MM.1S (cell line): ENCODE data around the gene PPP2R2D.

Experiments used
- DNase-seq: peaks from one replicate; pipeline ENCODE4 v3.0.0-alpha.2; 2015
- H2AFZ ChIP-seq: fragments of 300-600 bp; sonication (generic); 2 replicates; pipeline ENCODE4 v1.6.0; 2016; ENCODE audit warnings: antibody characterized with exemption, low read length
- H3F3A ChIP-seq: fragments of 300-600 bp; sonication (generic); 2 replicates; pipeline ENCODE4 v1.6.1; 2016; ENCODE audit warnings: mild to moderate bottlenecking, antibody characterized with exemption, low read length, moderate library complexity, mixed read lengths; ENCODE audit not compliant: insufficient read depth
- H3K27ac ChIP-seq: fragments of 300-600 bp; sonication (generic); 2 replicates; pipeline ENCODE4 v1.5.1; 2016; ENCODE audit warnings: mild to moderate bottlenecking, low read length
- H3K27me3 ChIP-seq: fragments of 300-600 bp; sonication (generic); replicated peaks from 2 replicates; pipeline ENCODE4 v1.6.0; 2016; ENCODE audit warnings: low read length; ENCODE audit not compliant: insufficient read depth
- H3K36me3 ChIP-seq: fragments of 300-600 bp; sonication (generic); replicated peaks from 2 replicates; pipeline ENCODE4 v1.6.1; 2016; ENCODE audit warnings: mild to moderate bottlenecking, low read length, mixed read lengths; ENCODE audit not compliant: insufficient read depth
- H3K4me1 ChIP-seq: fragments of 300-600 bp; sonication (generic); 2 replicates; pipeline ENCODE4 v1.6.1; 2016; ENCODE audit warnings: low read length, mixed read lengths
- H3K4me2 ChIP-seq: fragments of 300-600 bp; sonication (generic); 2 replicates; pipeline ENCODE4 v1.6.0; 2016; ENCODE audit warnings: low read depth, low read length
- H3K4me3 ChIP-seq: fragments of 300-600 bp; sonication (generic); 2 replicates; pipeline ENCODE4 v1.5.1; 2016; ENCODE audit warnings: low read length, mixed read lengths
- H3K79me2 ChIP-seq: fragments of 300-600 bp; sonication (generic); 2 replicates; pipeline ENCODE4 v1.6.1; 2016; ENCODE audit warnings: mixed run types, low read length, mixed read lengths
- H3K9ac ChIP-seq: fragments of 300-600 bp; sonication (generic); 2 replicates; pipeline ENCODE4 v1.6.1; 2016; ENCODE audit warnings: low read length, mixed read lengths
- H3K9me2 ChIP-seq: fragments of 300-600 bp; sonication (generic); replicated peaks from 2 replicates; pipeline ENCODE4 v1.6.1; 2016; ENCODE audit warnings: mild to moderate bottlenecking, low read length, mixed read lengths; ENCODE audit not compliant: insufficient read depth
- H3K9me3 ChIP-seq: fragments of 300-600 bp; sonication (generic); replicated peaks from 2 replicates; pipeline ENCODE4 v1.6.1; 2016; ENCODE audit warnings: mild to moderate bottlenecking, low read length, mixed read lengths; ENCODE audit not compliant: insufficient read depth
- H4K20me1 ChIP-seq: fragments of 300-600 bp; sonication (generic); 2 replicates; pipeline ENCODE4 v1.6.1; 2016; ENCODE audit warnings: mild to moderate bottlenecking, low read length, moderate library complexity, mixed read lengths; ENCODE audit not compliant: insufficient read depth
- EZH2 ChIP-seq: fragments of 300-600 bp; sonication (generic); optimal IDR thresholded peaks from 2 replicates; pipeline ENCODE3; 2017; ENCODE audit warnings: low read depth, mild to moderate bottlenecking, antibody characterized with exemption, low read length, mixed read lengths
- EZH2phosphoT487 ChIP-seq: fragments of 300-600 bp; sonication (generic); IDR thresholded peaks from 2 replicates; pipeline ENCODE4 v1.6.1; 2018; ENCODE audit warnings: antibody characterized with exemption, low read length
- TF ChIP-seq, protein P1 (sequence below): fragments of 300-600 bp; sonication (generic); IDR thresholded peaks from 2 replicates; pipeline ENCODE4 v1.5.1; 2016; ENCODE audit warnings: antibody characterized with exemption, low read length, mixed read lengths

Gene PPP2R2D

DNA sequence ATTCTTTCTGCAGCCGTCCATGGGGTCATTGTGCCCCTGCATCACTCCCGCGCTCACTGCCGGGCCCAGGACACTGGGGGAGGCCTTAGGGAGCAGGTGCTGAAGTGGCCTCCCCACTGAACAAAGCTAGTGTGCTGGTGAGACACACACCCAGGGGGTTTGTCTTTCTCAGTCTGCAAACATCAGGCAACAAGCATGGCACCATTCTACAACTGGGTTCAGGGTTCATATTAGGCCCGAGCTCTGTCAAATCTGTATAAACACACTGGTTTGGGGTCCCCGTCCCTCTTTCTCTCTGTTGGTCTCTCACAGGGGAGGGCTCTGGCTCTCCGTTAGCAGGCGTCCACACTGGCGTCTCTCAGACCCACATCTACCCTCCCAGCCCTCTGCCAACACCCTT, 11.1 kb upstream of the PPP2R2D start:
- Histone ChIP-seq H3K27ac (no peak overlapping the region), H3K79me2 (no peaks in the 10 kb centered on the region), H3K9ac (no peak overlapping the region), H3K9me2 (no peaks in the 10 kb centered on the region), H3F3A (no peaks in the 10 kb centered on the region), H3K4me2 (no peak overlapping the region), H2AFZ (no peak overlapping the region), H3K36me3 (no peaks in the 10 kb centered on the region), H3K9me3 (no peaks in the 10 kb centered on the region), H3K27me3 (peaks cover 29% of the 10 kb centered on the region), H3K4me3 (no peak overlapping the region), H4K20me1 (no peaks in the 10 kb centered on the region), H3K4me1 (no peaks in the 10 kb centered on the region)
- TF ChIP-seq, protein P1, sequence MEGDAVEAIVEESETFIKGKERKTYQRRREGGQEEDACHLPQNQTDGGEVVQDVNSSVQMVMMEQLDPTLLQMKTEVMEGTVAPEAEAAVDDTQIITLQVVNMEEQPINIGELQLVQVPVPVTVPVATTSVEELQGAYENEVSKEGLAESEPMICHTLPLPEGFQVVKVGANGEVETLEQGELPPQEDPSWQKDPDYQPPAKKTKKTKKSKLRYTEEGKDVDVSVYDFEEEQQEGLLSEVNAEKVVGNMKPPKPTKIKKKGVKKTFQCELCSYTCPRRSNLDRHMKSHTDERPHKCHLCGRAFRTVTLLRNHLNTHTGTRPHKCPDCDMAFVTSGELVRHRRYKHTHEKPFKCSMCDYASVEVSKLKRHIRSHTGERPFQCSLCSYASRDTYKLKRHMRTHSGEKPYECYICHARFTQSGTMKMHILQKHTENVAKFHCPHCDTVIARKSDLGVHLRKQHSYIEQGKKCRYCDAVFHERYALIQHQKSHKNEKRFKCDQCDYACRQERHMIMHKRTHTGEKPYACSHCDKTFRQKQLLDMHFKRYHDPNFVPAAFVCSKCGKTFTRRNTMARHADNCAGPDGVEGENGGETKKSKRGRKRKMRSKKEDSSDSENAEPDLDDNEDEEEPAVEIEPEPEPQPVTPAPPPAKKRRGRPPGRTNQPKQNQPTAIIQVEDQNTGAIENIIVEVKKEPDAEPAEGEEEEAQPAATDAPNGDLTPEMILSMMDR, result no peak
- no peak for TF ChIP-seq EZH2
- TF ChIP-seq EZH2phosphoT487, result no peak
- no peak for DNase-seq

DNA sequence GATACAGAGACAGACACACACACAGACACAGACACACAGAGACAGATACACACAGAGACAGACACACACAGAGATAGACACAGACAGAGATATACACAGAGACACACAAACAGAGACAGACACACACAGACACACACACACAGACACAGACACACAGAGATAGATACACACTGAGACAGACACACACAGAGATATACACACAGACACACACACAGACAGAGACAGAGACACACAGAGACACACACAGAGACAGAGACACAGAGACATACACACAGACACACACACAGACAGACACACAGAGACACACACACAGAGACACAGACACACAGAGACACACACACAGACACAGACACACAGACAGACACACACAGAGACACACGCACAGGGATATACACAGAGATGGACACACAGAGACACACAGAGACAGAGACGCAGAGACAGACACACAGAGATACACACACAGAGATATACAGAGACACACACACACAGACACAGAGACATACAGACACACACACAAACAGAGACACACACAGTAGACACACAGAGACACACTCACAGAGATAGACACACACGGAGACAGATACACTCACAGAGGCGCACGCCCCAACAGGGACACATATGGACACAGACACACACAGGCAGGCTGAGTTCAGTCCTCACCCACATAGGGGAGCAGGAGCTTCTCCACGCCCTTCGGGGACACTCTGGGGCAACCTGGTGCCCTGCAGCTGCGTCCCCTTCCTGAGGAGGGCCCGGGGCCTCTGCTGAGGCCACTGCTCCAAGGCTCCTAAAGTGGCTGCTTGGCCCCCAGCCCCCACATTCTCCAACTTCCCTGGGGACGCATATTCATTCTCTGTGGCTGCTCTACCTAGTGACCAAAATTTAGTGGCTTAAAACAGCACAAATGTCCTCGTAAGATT, 10.3 kb upstream of the PPP2R2D start:
- no peak for DNase-seq
- H3K4me2 ChIP-seq, result no peak overlapping the region
- no peak overlapping the region for H3K27ac ChIP-seq
- H3K9me2 ChIP-seq, result no peaks in the 10 kb centered on the region
- no peaks in the 10 kb centered on the region for H3K36me3 ChIP-seq
- H2AFZ ChIP-seq, result no peak overlapping the region
- no peaks in the 10 kb centered on the region for H4K20me1 ChIP-seq
- no peaks in the 10 kb centered on the region for H3K79me2 ChIP-seq
- H3K4me3 ChIP-seq, result no peak overlapping the region
- no peaks in the 10 kb centered on the region for H3F3A ChIP-seq
- H3K4me1 ChIP-seq, result no peaks in the 10 kb centered on the region
- TF ChIP-seq EZH2 (no peak), EZH2phosphoT487 (no peak)
- TF ChIP-seq, protein P1, result no peak
- no peaks in the 10 kb centered on the region for H3K9me3 ChIP-seq
- peaks cover 36% of the 10 kb centered on the region for H3K27me3 ChIP-seq
- H3K9ac ChIP-seq, result no peak overlapping the region

DNA sequence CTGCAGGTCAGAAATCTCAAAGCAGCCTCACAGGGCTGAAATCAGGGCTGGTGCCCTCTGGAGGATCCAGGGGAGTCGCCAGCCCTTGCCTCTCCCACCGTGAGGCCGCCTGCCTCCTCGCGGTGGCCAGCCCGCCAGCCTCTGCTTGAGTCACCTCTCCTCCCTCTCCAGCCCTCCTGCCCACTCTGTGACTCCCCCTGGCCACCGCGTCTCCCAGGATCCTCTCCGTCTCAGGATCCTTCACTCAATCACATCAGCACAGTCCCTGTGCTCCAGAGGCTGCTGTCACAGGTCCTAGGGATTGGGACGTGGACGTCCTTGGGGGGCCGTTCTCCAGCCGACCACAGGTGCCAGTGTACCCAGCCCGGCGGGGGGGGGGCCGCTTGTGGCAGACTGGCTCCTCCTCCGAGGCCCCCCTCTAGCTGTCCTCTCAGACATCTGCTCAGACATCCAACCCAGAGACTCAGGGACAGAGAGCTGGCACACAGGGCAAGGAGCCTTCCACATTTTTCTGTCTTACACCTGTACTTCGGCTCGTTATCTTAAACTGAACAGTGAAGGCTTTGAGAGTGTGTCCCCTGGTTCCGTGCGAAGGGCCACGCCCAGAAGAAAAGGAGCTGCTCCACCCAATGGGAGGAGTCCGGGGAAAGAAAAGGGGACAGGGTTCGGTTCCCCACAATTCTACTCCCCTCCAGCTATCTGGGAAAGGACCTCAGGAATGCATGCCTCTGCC, 9.4 kb upstream of the PPP2R2D start:
- H3K9me2 ChIP-seq, result no peaks in the 10 kb centered on the region
- DNase-seq, result no peak
- no peaks in the 10 kb centered on the region for H3K36me3 ChIP-seq
- H3K9ac ChIP-seq, result no peak overlapping the region
- no peak overlapping the region for H2AFZ ChIP-seq
- no peaks in the 10 kb centered on the region for H3K4me1 ChIP-seq
- H3F3A ChIP-seq, result no peaks in the 10 kb centered on the region
- no peaks in the 10 kb centered on the region for H3K9me3 ChIP-seq
- peaks cover 37% of the 10 kb centered on the region for H3K27me3 ChIP-seq
- H3K79me2 ChIP-seq, result no peaks in the 10 kb centered on the region
- H3K4me3 ChIP-seq, result no peak overlapping the region
- H3K4me2 ChIP-seq, result no peak overlapping the region
- H3K27ac ChIP-seq, result no peak overlapping the region
- TF ChIP-seq, protein P1, result no peak
- TF ChIP-seq EZH2, result no peak
- TF ChIP-seq EZH2phosphoT487, result no peak
- H4K20me1 ChIP-seq, result no peaks in the 10 kb centered on the region
